Epithelial cell of prostate (primary cell): ENCODE results near the gene GRK5.
"Not testable (repeated sequence)": the region's sequence is repeated elsewhere in the genome, so short reads cannot be mapped to it uniquely, and the experiment has no call there.

Experiments used
- DNase-seq: peaks from one replicate; pipeline ENCODE4 v3.0.0-alpha.2; 2011; ENCODE audit warnings: low read depth, low spot score
- H3K27ac ChIP-seq: fragments of 450-650 bp; 2 replicates; pipeline ENCODE4 v1.5.1; 2017; ENCODE audit warnings: mild to moderate bottlenecking

GRK5 gene

GRCh38 chr10:119217991-119218490, 10.7 kb downstream of the GRK5 start:
- no peak overlapping the region for H3K27ac ChIP-seq
- DNase-seq, result no peak

GRCh38 chr10:119219871-119220270, 12.5 kb downstream of the GRK5 start:
- no peak overlapping the region for H3K27ac ChIP-seq
- DNase-seq, result no peak

GRCh38 chr10:119221201-119221600, 13.8 kb downstream of the GRK5 start:
- no peak overlapping the region for H3K27ac ChIP-seq
- DNase-seq, result no peak

- no peak for DNase-seq
Observed at GRCh38 chr10:119221666-119222065, 14.3 kb downstream of the GRK5 start.

GRCh38 chr10:119222537-119222936, 15.2 kb downstream of the GRK5 start:
- DNase-seq, result no peak
- no peak overlapping the region for H3K27ac ChIP-seq

More at GRCh38 chr10:119221666-119222065, 14.3 kb downstream of the GRK5 start:
- no peak overlapping the region for H3K27ac ChIP-seq

GRCh38 chr10:119222966-119223386, 15.6 kb downstream of the GRK5 start:
- no peak overlapping the region for H3K27ac ChIP-seq
- no peak for DNase-seq

GRCh38 chr10:119225083-119225658, 17.8 kb downstream of the GRK5 start:
- H3K27ac ChIP-seq, result no peak overlapping the region
- DNase-seq, result no peak

- no peak overlapping the region for H3K27ac ChIP-seq
- no peak for DNase-seq
Observed at GRCh38 chr10:119227825-119228224, 20.5 kb downstream of the GRK5 start.

GRCh38 chr10:119231654-119232053, 24.3 kb downstream of the GRK5 start:
- no peak for DNase-seq

GRCh38 chr10:119232439-119232838, 25.1 kb downstream of the GRK5 start:
- H3K27ac ChIP-seq, DNase-seq: not testable (repeated sequence)

More at GRCh38 chr10:119231654-119232053, 24.3 kb downstream of the GRK5 start:
- H3K27ac ChIP-seq, result no peak overlapping the region

GRCh38 chr10:119233123-119233820, 25.9 kb downstream of the GRK5 start:
- H3K27ac ChIP-seq, result no peak overlapping the region
- no peak for DNase-seq

GRCh38 chr10:119233821-119234220, 26.4 kb downstream of the GRK5 start:
- DNase-seq, result no peak
- H3K27ac ChIP-seq, result no peak overlapping the region

GRCh38 chr10:119235356-119235755, 28.0 kb downstream of the GRK5 start:
- DNase-seq, result no peak
- H3K27ac ChIP-seq, result no peak overlapping the region

GRCh38 chr10:119237722-119238436, 30.5 kb downstream of the GRK5 start:
- no peak for DNase-seq
- H3K27ac ChIP-seq, result no peak overlapping the region

GRCh38 chr10:119238577-119238976, 31.2 kb downstream of the GRK5 start:
- no peak for DNase-seq
- no peak overlapping the region for H3K27ac ChIP-seq

- not testable (repeated sequence) for H3K27ac ChIP-seq, DNase-seq
Observed at GRCh38 chr10:119239015-119239414, 31.6 kb downstream of the GRK5 start.

- DNase-seq, result not testable (repeated sequence)
Observed at GRCh38 chr10:119239630-119240029, 32.3 kb downstream of the GRK5 start.

GRCh38 chr10:119241066-119241465, 33.7 kb downstream of the GRK5 start:
- H3K27ac ChIP-seq, result no peak overlapping the region
- DNase-seq, result no peak

More at GRCh38 chr10:119239630-119240029, 32.3 kb downstream of the GRK5 start:
- not testable (repeated sequence) for H3K27ac ChIP-seq

GRCh38 chr10:119242186-119242585, 34.8 kb downstream of the GRK5 start:
- DNase-seq, result no peak
- no peak overlapping the region for H3K27ac ChIP-seq

GRCh38 chr10:119243488-119243887, 36.1 kb downstream of the GRK5 start:
- no peak overlapping the region for H3K27ac ChIP-seq
- DNase-seq, result no peak

GRCh38 chr10:119243967-119244366, 36.6 kb downstream of the GRK5 start:
- DNase-seq, result no peak
- H3K27ac ChIP-seq, result no peak overlapping the region
